Uterus (tissue), 4 donors: ENCODE data around the gene EXOSC5. TPM values are rescaled to one million over a fixed set of nuclear protein-coding genes. Genes with fewer than 3 reads are reported as not detected.

ENCODE experiments used
- DNase-seq, 2 donors: peaks; one replicate each; pipeline ENCODE4 v3.0.0-alpha.2; 2019 to 2020
- H3K27ac ChIP-seq, 2 donors: fragments of 200-600 bp; sonication (generic); 1 replicate in 1 of 2; 2 replicates in 1 of 2; pipeline ENCODE4 v1.5.1; 2016 to 2018
- H3K27me3 ChIP-seq, 2 donors: fragments of 200-600 bp; sonication (generic); one replicate each; pipeline ENCODE4 v1.5.1; 2018 to 2019; ENCODE audit warnings: control low read depth in 1 of 2
- H3K36me3 ChIP-seq, 2 donors: fragments of 200-600 bp; sonication (generic); one replicate each; pipeline ENCODE4 v1.5.1; 2019; ENCODE audit warnings: control low read depth in 1 of 2
- H3K4me1 ChIP-seq, 2 donors: fragments of 200-600 bp; sonication (generic); one replicate each; pipeline ENCODE4 v1.5.1; 2018 to 2019; ENCODE audit warnings: control low read depth in 1 of 2
- H3K4me3 ChIP-seq, 2 donors: fragments of 200-600 bp; sonication (generic); 1 replicate in 1 of 2; 2 replicates in 1 of 2; pipeline ENCODE4 v1.5.1; 2018 to 2019; ENCODE audit warnings: mild to moderate bottlenecking in 1 of 2
- H3K9me3 ChIP-seq, 2 donors: fragments of 200-600 bp; sonication (generic); one replicate each; pipeline ENCODE4 v1.5.1; 2019; ENCODE audit warnings: control low read depth in 1 of 2
- CTCF ChIP-seq, 4 experiments: fragments of 200-600 bp in 2 of 4; fragments of 450-650 bp in 2 of 4; sonication (generic) in 2 of 4; IDR thresholded peaks; one replicate each; pipeline ENCODE4 v1.5.1; 2016 to 2019; ENCODE audit warnings: antibody characterized with exemption in 4 of 4, mild to moderate bottlenecking in 2 of 4, moderate library complexity in 1 of 4
- POLR2A ChIP-seq, 2 donors: fragments of 450-650 bp; IDR thresholded peaks; one replicate each; pipeline ENCODE4 v1.6.1; 2016; ENCODE audit warnings: antibody characterized with exemption in 2 of 2, mild to moderate bottlenecking in 1 of 2, moderate library complexity in 1 of 2
- intact Hi-C: fragments of 100-400 bp; cut with DNase I; formaldehyde crosslinking; loops from one replicate; pipeline ENCODE4 v1.15.1; 2023; ENCODE audit warnings: low total_unique reads
- total RNA-seq, 4 donors: library from RNA; depleted of rRNA in 3 of 4; stranded (reverse); fragments of >200 nt in 3 of 4; gene quantifications; one replicate each; pipeline versions ENCODE4 v1.1.0 to v1.2.4, GENCODE V29; 2014 to 2023
- donor health status: DM: yes; HTN: yes; CAD: no.

EXOSC5 gene
- total RNA-seq, 4 donors from 2014 or later: 1.5 to 11.4 (median 4.5) TPM

- no peak for DNase-seq
- Histone ChIP-seq H3K27ac (no peak overlapping the region), H3K4me3 (no peak overlapping the region), H3K4me1 (no peaks in the 10 kb centered on the region), H3K36me3 (no peaks in the 10 kb centered on the region), H3K27me3 (no peaks in the 10 kb centered on the region), H3K9me3 (no peaks in the 10 kb centered on the region)
- intact Hi-C loops: no loop called here
- TF ChIP-seq CTCF (IDR thresholded peaks at IDR 0.05) (no peak), POLR2A (IDR thresholded peaks at IDR 0.05) (no peak)
Measured at GRCh38 chr19:41441321-41441945, 44.3 kb upstream of the EXOSC5 start.

- peak; percentile 45 to 64 (median 50) for TF ChIP-seq CTCF (IDR thresholded peaks at IDR 0.05)
- peak; percentile 30 to 63 for TF ChIP-seq POLR2A (IDR thresholded peaks at IDR 0.05)
- H3K27ac ChIP-seq: peak within 1 kb of the TSS; percentile 91 to 97
- H3K36me3 ChIP-seq: no peaks in the 10 kb centered on the region
- intact Hi-C loops: no loop called here
- peak within 1 kb of the TSS; percentile 81 for H3K4me3 ChIP-seq
- H3K4me1 ChIP-seq: no peaks in the 10 kb centered on the region
- DNase-seq: peak; percentile 95 to 98
- no peaks in the 10 kb centered on the region for H3K9me3 ChIP-seq
- H3K27me3 ChIP-seq: no peaks in the 10 kb centered on the region
Measured at GRCh38 chr19:41439441-41440222, 42.5 kb upstream of the EXOSC5 start, which contains the start of gene DMAC2. TSS of gene DMAC2 (minus strand) at chr19:41439912. CDS start at chr19:41439899, 13 bp downstream.

- no peak overlapping the region for H3K4me3 ChIP-seq
- intact Hi-C loops: no loop called here
- H3K27me3 ChIP-seq: no peaks in the 10 kb centered on the region
- TF ChIP-seq POLR2A (IDR thresholded peaks at IDR 0.05): no peak
- no peak for TF ChIP-seq CTCF (IDR thresholded peaks at IDR 0.05)
- no peak overlapping the region for H3K27ac ChIP-seq
- no peak for DNase-seq
- H3K4me1 ChIP-seq: no peaks in the 10 kb centered on the region
- H3K36me3 ChIP-seq: no peaks in the 10 kb centered on the region
- H3K9me3 ChIP-seq: no peaks in the 10 kb centered on the region
Measured at GRCh38 chr19:41437944-41438574, 40.9 kb upstream of the EXOSC5 start.

GRCh38 chr19:41436674-41436951 lies 39.5 kb upstream of the EXOSC5 start:
- intact Hi-C loops: no loop called here
- TF ChIP-seq POLR2A (IDR thresholded peaks at IDR 0.05) (no peak), CTCF (IDR thresholded peaks at IDR 0.05) (no peak)
- Histone ChIP-seq H3K27ac (no peak overlapping the region), H3K4me3 (no peak overlapping the region), H3K4me1 (no peaks in the 10 kb centered on the region), H3K27me3 (no peaks in the 10 kb centered on the region), H3K9me3 (no peaks in the 10 kb centered on the region), H3K36me3 (no peaks in the 10 kb centered on the region)
- DNase-seq: no peak
